IPS-18a (cell line): ENCODE data around the gene RUSC2.
"Not testable (repeated sequence)": the region's sequence is repeated elsewhere in the genome, so short reads cannot be mapped to it uniquely, and the experiment has no call there.

Source experiments
- H3K27ac ChIP-seq: one replicate; pipeline ENCODE4 v1.5.1; 2013; ENCODE audit warnings: low read length
- H3K27me3 ChIP-seq: one replicate; pipeline ENCODE4 v1.6.1; 2013; ENCODE audit warnings: mild to moderate bottlenecking, low read length; ENCODE audit not compliant: control insufficient read depth, insufficient read depth
- H3K36me3 ChIP-seq: one replicate; pipeline ENCODE4 v1.6.1; 2013; ENCODE audit warnings: low read depth, low read length; ENCODE audit not compliant: control insufficient read depth
- H3K4me1 ChIP-seq: one replicate; pipeline ENCODE4 v1.6.1; 2013; ENCODE audit warnings: low read depth, low read length; ENCODE audit not compliant: control insufficient read depth
- H3K4me3 ChIP-seq: one replicate; pipeline ENCODE4 v1.5.1; 2013; ENCODE audit warnings: low read length
- H3K9ac ChIP-seq: one replicate; pipeline ENCODE4 v1.6.1; 2013; ENCODE audit warnings: mild to moderate bottlenecking, low read length, moderate library complexity
- H3K9me3 ChIP-seq: one replicate; pipeline ENCODE4 v1.6.1; 2013; ENCODE audit warnings: low read depth, low read length; ENCODE audit not compliant: control insufficient read depth

Gene RUSC2

GRCh38 chr9:35517552-35518224, 27.8 kb downstream of the RUSC2 start:
- Histone ChIP-seq H3K27me3 (no peaks in the 10 kb centered on the region), H3K9me3 (no peaks in the 10 kb centered on the region), H3K4me1 (peaks cover 34% of the 10 kb centered on the region), H3K27ac (no peak overlapping the region), H3K9ac (no peak overlapping the region), H3K36me3 (no peaks in the 10 kb centered on the region), H3K4me3 (no peak overlapping the region)

DNA sequence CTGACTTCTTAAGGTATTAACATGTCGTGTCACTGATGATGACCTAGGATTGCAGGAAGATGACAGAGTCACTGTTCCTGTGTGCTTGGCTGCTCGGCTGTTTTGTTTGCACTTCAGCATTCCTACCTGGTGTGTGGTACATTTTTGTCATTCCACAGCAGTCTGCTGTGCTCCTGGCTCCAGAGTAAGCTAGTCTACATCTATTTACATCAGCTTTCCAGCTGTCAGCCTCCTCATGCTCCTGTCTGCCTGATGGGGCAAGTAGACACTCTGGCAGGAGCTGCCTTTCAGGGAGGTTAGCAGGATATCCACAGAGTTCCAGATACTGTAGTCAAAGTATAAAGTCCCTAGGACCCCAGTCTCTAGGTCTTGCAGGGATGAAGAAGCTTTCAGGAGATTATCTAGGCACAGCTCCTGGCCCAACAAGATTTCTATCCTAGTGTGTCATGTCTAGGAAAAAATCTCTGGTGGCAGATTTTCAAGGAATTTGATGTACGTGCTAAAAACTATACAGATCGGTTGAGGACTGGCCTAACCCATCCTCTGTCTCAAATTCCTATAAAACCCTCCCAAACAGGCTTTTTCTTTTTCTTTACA, 28.4 kb downstream of the RUSC2 start:
- Histone ChIP-seq H3K4me3 (no peak overlapping the region), H3K4me1 (peaks cover 34% of the 10 kb centered on the region), H3K9ac (no peak overlapping the region), H3K36me3 (no peaks in the 10 kb centered on the region), H3K27ac (no peak overlapping the region), H3K9me3 (no peaks in the 10 kb centered on the region), H3K27me3 (no peaks in the 10 kb centered on the region)

GRCh38 chr9:35518981-35519679, 29.2 kb downstream of the RUSC2 start:
- Histone ChIP-seq H3K27ac (no peak overlapping the region), H3K4me1 (peaks cover 34% of the 10 kb centered on the region), H3K27me3 (no peaks in the 10 kb centered on the region), H3K4me3 (no peak overlapping the region), H3K36me3 (no peaks in the 10 kb centered on the region), H3K9ac (no peak overlapping the region), H3K9me3 (no peaks in the 10 kb centered on the region)

GRCh38 chr9:35519692-35520363, 29.9 kb downstream of the RUSC2 start:
- Histone ChIP-seq H3K4me3 (no peak overlapping the region), H3K4me1 (peaks cover 34% of the 10 kb centered on the region), H3K27me3 (no peaks in the 10 kb centered on the region), H3K36me3 (no peaks in the 10 kb centered on the region), H3K9ac (no peak overlapping the region), H3K9me3 (no peaks in the 10 kb centered on the region), H3K27ac (no peak overlapping the region)

DNA sequence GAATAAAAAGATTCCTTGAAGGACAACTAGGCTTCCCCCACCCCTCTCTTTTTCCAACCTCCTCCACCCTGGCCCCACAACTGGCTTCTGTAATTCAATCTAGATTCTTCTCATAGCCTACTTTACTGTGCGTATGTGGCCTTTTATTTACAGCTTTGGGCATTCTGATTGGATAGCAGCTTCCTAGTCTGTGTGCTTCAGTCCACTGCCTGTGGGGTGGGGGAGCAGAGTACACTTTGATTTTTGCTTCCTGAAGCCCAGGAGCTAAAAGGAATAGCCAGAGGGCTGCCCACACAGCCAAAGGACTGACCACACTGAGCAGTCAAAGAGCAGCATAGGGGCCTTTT, 30.4 kb downstream of the RUSC2 start:
- no peaks in the 10 kb centered on the region for H3K36me3 ChIP-seq
- H3K9ac ChIP-seq, result no peak overlapping the region
- no peaks in the 10 kb centered on the region for H3K9me3 ChIP-seq
- H3K4me3 ChIP-seq, result no peak overlapping the region
- H3K4me1 ChIP-seq, result peaks cover 34% of the 10 kb centered on the region
- H3K27ac ChIP-seq, result no peak overlapping the region
- no peaks in the 10 kb centered on the region for H3K27me3 ChIP-seq

GRCh38 chr9:35521708-35522107, 31.8 kb downstream of the RUSC2 start:
- no peaks in the 10 kb centered on the region for H3K9me3 ChIP-seq
- H3K27me3 ChIP-seq, result no peaks in the 10 kb centered on the region

DNA sequence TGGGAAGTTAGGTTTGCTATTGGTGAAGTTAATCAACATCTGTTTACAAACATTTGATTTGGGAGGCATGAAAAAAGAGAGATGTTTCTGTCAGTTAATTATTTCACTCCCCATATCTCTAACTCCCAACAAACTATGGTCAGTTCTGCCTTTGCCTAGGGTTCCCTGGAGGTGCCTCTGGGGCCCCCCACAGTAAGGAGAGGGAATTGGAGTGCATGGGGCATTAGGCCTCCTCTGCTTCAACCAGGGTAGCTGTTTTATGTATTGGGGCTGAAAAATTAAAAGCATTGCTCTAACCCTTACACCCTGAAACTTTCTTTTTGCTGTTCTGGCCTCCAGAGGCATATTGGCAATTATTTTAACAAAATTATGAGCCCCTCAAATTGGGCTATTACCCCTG, 32.3 kb downstream of the RUSC2 start:
- no peak overlapping the region for H3K27ac ChIP-seq
- no peaks in the 10 kb centered on the region for H3K36me3 ChIP-seq
- H3K4me1 ChIP-seq, result peaks cover 28% of the 10 kb centered on the region
- no peaks in the 10 kb centered on the region for H3K9me3 ChIP-seq
- H3K4me3 ChIP-seq, result no peak overlapping the region
- H3K9ac ChIP-seq, result no peak overlapping the region
- H3K27me3 ChIP-seq, result no peaks in the 10 kb centered on the region

More at GRCh38 chr9:35521708-35522107, 31.8 kb downstream of the RUSC2 start:
- Histone ChIP-seq H3K4me3 (no peak overlapping the region), H3K36me3 (no peaks in the 10 kb centered on the region), H3K9ac (no peak overlapping the region), H3K4me1 (peaks cover 28% of the 10 kb centered on the region), H3K27ac (no peak overlapping the region)

DNA sequence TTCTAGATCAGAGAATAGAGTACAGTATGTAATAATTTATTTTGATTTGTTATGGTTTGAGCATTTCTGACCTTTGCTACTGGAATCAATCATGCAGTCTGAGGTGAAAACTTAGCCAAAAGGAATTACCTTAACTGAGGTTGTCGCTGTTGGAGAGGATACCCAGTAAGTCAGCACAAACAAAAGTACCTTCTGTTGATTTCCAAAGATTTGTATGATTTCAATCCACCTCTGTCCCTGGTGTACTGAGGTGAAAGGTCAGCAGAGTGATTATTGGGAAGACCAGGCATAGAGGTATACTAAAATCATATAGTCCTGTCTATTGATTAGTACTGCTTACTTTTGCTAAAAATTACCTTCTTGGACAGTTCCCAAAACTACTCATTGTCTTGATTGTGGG, 32.8 kb downstream of the RUSC2 start:
- H3K27ac ChIP-seq, result no peak overlapping the region
- H3K4me1 ChIP-seq, result peaks cover 25% of the 10 kb centered on the region
- no peak overlapping the region for H3K9ac ChIP-seq
- H3K27me3 ChIP-seq, result no peaks in the 10 kb centered on the region
- H3K9me3 ChIP-seq, result no peaks in the 10 kb centered on the region
- no peaks in the 10 kb centered on the region for H3K36me3 ChIP-seq
- no peak overlapping the region for H3K4me3 ChIP-seq

GRCh38 chr9:35523556-35523955, 33.6 kb downstream of the RUSC2 start:
- H3K27me3 ChIP-seq, H3K9ac ChIP-seq, H3K36me3 ChIP-seq, H3K9me3 ChIP-seq, H3K27ac ChIP-seq, H3K4me3 ChIP-seq: not testable (repeated sequence)
- H3K4me1 ChIP-seq, result peaks cover 20% of the 10 kb centered on the region

DNA sequence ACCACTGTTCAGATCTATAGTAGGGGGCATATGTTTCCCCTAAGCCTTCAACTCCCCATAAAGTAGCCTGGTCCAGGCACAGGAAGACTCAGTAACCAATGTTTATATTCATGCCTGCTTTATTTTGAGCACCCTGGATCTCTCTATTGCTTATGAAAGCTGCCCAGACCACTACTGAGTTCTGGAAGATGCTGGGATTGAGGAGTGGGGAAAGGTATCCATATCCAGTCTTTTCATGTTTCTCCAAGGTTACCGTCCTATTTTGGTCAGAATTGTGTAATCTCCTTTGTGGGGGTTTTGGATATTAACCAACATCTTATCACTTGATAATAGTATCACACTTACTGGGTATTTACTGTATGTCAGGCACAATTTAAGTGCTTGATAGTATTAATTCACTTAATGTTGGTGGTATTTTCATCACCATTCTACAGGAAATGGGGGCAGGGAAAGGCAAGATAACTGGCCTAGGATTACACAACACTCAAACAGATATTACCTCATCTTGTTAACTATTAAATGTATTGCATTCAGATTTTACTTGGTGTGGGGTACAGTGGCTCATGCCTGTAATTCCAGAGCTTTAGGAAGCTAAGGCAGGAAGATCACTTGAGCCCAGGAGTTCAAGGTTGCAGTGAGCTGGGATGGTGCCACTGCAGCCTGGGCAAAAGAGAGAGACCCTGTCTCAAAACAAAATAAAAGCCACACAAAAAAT, 36.3 kb downstream of the RUSC2 start:
- Histone ChIP-seq H3K4me3 (no peak overlapping the region), H3K27me3 (no peaks in the 10 kb centered on the region), H3K9ac (no peak overlapping the region), H3K4me1 (no peaks in the 10 kb centered on the region), H3K36me3 (no peaks in the 10 kb centered on the region), H3K9me3 (no peaks in the 10 kb centered on the region), H3K27ac (no peak overlapping the region)

GRCh38 chr9:35529161-35529823, 39.4 kb downstream of the RUSC2 start:
- no peaks in the 10 kb centered on the region for H3K4me1 ChIP-seq
- no peaks in the 10 kb centered on the region for H3K9me3 ChIP-seq
- no peak overlapping the region for H3K27ac ChIP-seq

More at GRCh38 chr9:35529161-35529823, 39.4 kb downstream of the RUSC2 start:
- Histone ChIP-seq H3K27me3 (no peaks in the 10 kb centered on the region), H3K9ac (no peak overlapping the region), H3K4me3 (no peak overlapping the region), H3K36me3 (no peaks in the 10 kb centered on the region)
